Measurements from ENCODE around the gene MAST4. TPM values are rescaled to one million over a fixed set of nuclear protein-coding genes. Genes with fewer than 3 reads are reported as not detected.

MAST4 gene
- 19.1 and 20.9 TPM in 2 replicates for total RNA-seq

DNA sequence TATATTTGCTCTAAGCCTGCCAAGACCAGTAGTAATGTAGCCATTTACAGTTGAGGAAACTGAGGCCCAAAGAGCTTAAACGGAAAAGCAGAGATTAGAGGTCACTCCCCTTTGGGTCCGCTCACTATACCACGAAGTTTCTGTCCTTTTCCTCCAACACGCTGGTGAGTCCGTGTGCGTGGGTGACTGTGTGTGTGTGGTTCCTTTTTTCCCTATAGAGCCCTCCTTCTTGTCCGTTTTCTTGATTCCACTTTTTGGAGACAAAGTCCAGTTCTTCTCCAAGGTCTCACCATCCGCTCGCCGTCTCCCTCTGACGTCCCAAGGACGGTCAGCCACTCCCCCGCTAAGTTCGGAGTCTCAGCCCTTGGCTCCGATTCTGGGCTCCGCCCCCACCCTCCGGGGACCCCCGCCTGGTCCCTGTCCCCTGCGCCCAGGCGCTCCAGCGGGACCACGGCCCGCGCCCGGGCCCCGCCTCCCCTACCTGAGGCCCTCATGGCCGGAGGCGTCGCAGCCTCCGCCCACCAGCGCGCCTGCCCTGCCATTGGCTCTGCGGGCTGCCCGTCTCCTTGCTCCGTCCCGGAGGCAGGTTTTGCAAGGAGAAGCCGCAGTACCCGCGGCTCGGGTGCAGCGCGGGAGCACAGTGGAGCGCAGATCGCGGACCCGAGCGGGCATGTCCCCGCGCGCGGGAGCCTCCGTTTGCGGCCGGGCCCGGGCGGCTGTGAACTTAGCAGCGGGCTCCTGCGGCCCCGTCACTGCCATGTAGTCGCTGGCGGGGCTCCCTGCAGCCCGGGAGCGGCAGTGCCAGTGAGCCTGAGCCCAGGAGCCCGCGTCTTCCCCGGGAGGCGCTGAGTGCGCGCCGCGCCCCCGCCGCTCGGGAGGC, at the start of gene MAST4:
MAST4 (plus strand) TSS at position 638 of the 880 bp plus-strand sequence. CDS start 263 bp downstream, outside the sequence.
- peak within 1 kb of the TSS; percentile 56 for H3K4me3 ChIP-seq (ENCODE audit: low read depth, low read length)
- peak; percentile 26 for DNase-seq (ENCODE audit: low read depth)
- TF ChIP-seq, protein P1, sequence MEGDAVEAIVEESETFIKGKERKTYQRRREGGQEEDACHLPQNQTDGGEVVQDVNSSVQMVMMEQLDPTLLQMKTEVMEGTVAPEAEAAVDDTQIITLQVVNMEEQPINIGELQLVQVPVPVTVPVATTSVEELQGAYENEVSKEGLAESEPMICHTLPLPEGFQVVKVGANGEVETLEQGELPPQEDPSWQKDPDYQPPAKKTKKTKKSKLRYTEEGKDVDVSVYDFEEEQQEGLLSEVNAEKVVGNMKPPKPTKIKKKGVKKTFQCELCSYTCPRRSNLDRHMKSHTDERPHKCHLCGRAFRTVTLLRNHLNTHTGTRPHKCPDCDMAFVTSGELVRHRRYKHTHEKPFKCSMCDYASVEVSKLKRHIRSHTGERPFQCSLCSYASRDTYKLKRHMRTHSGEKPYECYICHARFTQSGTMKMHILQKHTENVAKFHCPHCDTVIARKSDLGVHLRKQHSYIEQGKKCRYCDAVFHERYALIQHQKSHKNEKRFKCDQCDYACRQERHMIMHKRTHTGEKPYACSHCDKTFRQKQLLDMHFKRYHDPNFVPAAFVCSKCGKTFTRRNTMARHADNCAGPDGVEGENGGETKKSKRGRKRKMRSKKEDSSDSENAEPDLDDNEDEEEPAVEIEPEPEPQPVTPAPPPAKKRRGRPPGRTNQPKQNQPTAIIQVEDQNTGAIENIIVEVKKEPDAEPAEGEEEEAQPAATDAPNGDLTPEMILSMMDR (IDR thresholded peaks at IDR 0.05; ENCODE audit: insufficient read depth, low read length, poor library complexity, severe bottlenecking), result no peak
- H3K36me3 ChIP-seq (ENCODE audit: control insufficient read depth, insufficient read depth, low read length), result no peaks in the 10 kb centered on the region
- H3K27me3 ChIP-seq (ENCODE audit: control insufficient read depth, insufficient read depth, low read length), result peaks cover 33% of the 10 kb centered on the region

DNA sequence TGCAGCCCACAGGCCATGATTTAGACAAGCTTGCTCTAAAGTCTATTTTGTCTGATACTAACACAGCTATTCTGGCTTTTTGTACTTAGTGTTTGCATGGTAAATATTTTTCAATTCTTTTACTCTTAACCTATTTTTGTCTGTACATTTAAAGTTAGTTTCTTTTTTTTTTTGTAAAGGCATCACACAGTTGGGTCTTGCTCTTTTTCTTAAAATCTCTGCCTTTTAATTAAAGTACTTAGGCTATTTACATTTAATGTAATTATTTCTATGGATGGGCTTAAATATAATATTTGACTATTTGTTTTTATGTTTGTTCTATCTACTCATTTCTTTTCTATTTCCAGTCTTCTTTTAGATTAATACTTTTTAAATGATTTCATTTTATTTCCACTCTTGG, 49.7 kb upstream of the MAST4 start:
- Histone ChIP-seq H3K4me3 (ENCODE audit: low read depth, low read length) (no peak overlapping the region), H3K27me3 (ENCODE audit: control insufficient read depth, insufficient read depth, low read length) (no peaks in the 10 kb centered on the region), H3K36me3 (ENCODE audit: control insufficient read depth, insufficient read depth, low read length) (no peaks in the 10 kb centered on the region)
- no peak for DNase-seq (ENCODE audit: low read depth)
- TF ChIP-seq, protein P1 (IDR thresholded peaks at IDR 0.05; ENCODE audit: insufficient read depth, low read length, poor library complexity, severe bottlenecking), result no peak

DNA sequence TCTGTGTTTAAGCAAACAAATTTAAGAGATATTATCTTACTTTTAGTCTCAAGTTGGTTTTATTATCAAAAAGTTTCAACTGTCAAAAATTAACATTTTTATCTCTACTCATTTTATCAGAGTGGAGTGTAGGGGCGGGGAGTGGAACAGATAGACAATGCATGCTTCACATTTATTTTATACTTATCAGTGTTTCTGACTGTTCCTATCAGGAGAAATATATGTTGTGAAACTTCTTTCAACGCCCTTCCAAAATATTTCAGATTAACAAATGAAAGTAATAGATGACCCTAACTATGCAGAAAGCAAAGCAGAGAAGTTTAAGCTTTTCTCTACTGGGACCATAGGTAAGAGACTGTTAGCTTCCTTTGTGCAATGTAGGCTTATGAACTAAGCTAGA, 44.9 kb upstream of the MAST4 start:
- TF ChIP-seq, protein P1 (IDR thresholded peaks at IDR 0.05; ENCODE audit: insufficient read depth, low read length, poor library complexity, severe bottlenecking), result no peak
- H3K36me3 ChIP-seq (ENCODE audit: control insufficient read depth, insufficient read depth, low read length), result no peaks in the 10 kb centered on the region

DNA sequence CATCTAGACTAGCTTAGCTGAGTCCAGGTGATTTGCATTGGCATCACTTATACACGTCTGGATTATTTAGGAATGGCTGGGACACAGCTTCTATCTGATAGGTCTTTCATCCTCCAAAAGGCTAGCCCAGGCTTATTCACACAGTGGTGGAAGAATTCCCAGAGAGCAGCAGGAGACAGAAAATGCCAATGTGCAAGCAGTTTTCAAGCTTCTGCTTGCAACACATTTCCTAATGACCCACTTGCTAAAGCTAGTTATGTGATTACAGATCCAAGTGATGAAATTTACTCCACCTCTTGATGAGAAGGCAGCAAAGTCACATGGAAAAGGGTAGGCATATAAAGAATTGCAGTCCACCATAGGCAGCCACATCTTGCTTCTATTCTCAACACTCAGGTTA, 44.2 kb upstream of the MAST4 start:
- H3K36me3 ChIP-seq (ENCODE audit: control insufficient read depth, insufficient read depth, low read length), result no peaks in the 10 kb centered on the region
- no peak overlapping the region for H3K4me3 ChIP-seq (ENCODE audit: low read depth, low read length)
- no peaks in the 10 kb centered on the region for H3K27me3 ChIP-seq (ENCODE audit: control insufficient read depth, insufficient read depth, low read length)
- TF ChIP-seq, protein P1 (IDR thresholded peaks at IDR 0.05; ENCODE audit: insufficient read depth, low read length, poor library complexity, severe bottlenecking), result no peak
- no peak for DNase-seq (ENCODE audit: low read depth)

More for the DNA sequence above, 44.9 kb upstream of the MAST4 start:
- Histone ChIP-seq H3K27me3 (ENCODE audit: control insufficient read depth, insufficient read depth, low read length) (no peaks in the 10 kb centered on the region), H3K4me3 (ENCODE audit: low read depth, low read length) (no peak overlapping the region)
- DNase-seq (ENCODE audit: low read depth), result no peak

DNA sequence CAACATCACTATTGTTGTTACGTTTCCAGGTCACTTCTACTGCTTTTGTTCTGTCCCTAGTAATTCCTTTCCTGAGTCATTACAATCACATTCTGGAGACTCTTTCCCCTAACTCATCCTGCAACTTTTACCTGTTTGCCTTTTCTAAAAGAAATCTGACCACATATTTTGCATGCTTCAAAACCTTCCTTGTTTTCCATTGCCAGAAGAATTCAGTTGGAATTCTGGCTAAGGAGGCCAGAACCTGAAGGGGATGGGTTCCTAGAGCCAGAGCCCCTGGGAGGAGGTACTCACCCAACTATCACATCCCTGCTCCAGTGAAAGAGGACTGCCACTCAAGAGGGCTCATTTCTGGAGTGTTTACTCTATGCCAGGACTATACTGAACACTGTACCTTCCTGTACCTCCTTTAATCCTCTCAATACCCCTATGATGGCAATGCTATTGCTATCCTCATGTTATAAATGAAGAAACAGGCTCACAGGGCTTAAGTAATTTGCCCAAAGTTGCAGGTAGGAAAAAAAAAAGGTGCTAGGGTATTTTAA, 42.8 kb upstream of the MAST4 start:
- no peak for DNase-seq (ENCODE audit: low read depth)
- Histone ChIP-seq H3K36me3 (ENCODE audit: control insufficient read depth, insufficient read depth, low read length) (no peaks in the 10 kb centered on the region), H3K4me3 (ENCODE audit: low read depth, low read length) (no peak overlapping the region), H3K27me3 (ENCODE audit: control insufficient read depth, insufficient read depth, low read length) (no peaks in the 10 kb centered on the region)
- TF ChIP-seq, protein P1 (IDR thresholded peaks at IDR 0.05; ENCODE audit: insufficient read depth, low read length, poor library complexity, severe bottlenecking), result no peak

All from kidney epithelial cell (primary cell).